ENCODE results near the gene TSPAN10. TPM values are rescaled to one million over a fixed set of nuclear protein-coding genes. Genes with fewer than 3 reads are reported as not detected.

The TSPAN10 gene
- total RNA-seq, 1 donor from 2014 or later, result not detected

GRCh38 chr17:81659038-81659437 lies 22.0 kb downstream of the TSPAN10 start:
- Histone ChIP-seq H3K4me3 (no peak overlapping the region), H3K9me3 (no peaks in the 10 kb centered on the region), H3K27me3 (no peaks in the 10 kb centered on the region), H3K4me1 (no peaks in the 10 kb centered on the region), H3K27ac (no peak overlapping the region), H3K36me3 (no peaks in the 10 kb centered on the region)
- intact Hi-C loops (cut with DNase I), result no loop called here
- DNase-seq (ENCODE audit: extremely low spot score in 2 of 2), result no peak
- no peak for TF ChIP-seq POLR2A (IDR thresholded peaks at IDR 0.05)
- TF ChIP-seq, protein P1, sequence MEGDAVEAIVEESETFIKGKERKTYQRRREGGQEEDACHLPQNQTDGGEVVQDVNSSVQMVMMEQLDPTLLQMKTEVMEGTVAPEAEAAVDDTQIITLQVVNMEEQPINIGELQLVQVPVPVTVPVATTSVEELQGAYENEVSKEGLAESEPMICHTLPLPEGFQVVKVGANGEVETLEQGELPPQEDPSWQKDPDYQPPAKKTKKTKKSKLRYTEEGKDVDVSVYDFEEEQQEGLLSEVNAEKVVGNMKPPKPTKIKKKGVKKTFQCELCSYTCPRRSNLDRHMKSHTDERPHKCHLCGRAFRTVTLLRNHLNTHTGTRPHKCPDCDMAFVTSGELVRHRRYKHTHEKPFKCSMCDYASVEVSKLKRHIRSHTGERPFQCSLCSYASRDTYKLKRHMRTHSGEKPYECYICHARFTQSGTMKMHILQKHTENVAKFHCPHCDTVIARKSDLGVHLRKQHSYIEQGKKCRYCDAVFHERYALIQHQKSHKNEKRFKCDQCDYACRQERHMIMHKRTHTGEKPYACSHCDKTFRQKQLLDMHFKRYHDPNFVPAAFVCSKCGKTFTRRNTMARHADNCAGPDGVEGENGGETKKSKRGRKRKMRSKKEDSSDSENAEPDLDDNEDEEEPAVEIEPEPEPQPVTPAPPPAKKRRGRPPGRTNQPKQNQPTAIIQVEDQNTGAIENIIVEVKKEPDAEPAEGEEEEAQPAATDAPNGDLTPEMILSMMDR (IDR thresholded peaks at IDR 0.05), result no peak
- no peak for TF ChIP-seq POLR2AphosphoS5 (IDR thresholded peaks at IDR 0.05; ENCODE audit: insufficient read depth in 1 of 2, low read depth in 1 of 2)

- Histone ChIP-seq H3K27me3 (no peaks in the 10 kb centered on the region), H3K27ac (peak overlapping the region; percentile 4), H3K4me3 (no peak overlapping the region), H3K36me3 (no peaks in the 10 kb centered on the region), H3K4me1 (peaks cover 10% of the 10 kb centered on the region), H3K9me3 (no peaks in the 10 kb centered on the region)
- intact Hi-C loops (cut with DNase I), result no loop called here
- TF ChIP-seq POLR2A (IDR thresholded peaks at IDR 0.05), result no peak
- TF ChIP-seq, protein P1 (IDR thresholded peaks at IDR 0.05), result no peak
- no peak for TF ChIP-seq POLR2AphosphoS5 (IDR thresholded peaks at IDR 0.05; ENCODE audit: insufficient read depth in 1 of 2, low read depth in 1 of 2)
- DNase-seq (ENCODE audit: extremely low spot score in 2 of 2), result no peak
Observed at GRCh38 chr17:81660441-81660840, 23.4 kb downstream of the TSPAN10 start.

DNA sequence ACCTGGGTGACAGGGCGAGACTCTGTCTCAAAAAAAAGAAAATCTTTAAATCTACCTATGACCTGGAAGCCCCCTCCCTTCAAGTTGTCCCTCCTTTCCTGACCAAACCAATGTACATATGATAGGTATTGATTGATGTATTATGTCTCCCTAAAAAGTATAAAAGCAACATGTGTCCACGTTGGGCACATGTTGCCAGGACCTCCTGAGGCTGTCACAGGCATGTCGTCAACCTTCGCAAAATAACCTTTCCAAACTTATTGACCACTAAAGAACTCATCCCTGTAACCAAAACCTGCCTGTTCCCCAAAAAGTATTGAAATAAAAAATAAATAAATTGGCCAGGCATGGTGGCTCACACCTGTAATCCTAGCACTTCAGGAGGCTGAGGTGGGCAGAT lies 25.0 kb downstream of the TSPAN10 start:
- no peak for DNase-seq (ENCODE audit: extremely low spot score in 2 of 2)
- peaks cover 16% of the 10 kb centered on the region for H3K4me1 ChIP-seq
- no peak overlapping the region for H3K4me3 ChIP-seq
- H3K27ac ChIP-seq, result no peak overlapping the region
- TF ChIP-seq POLR2A (IDR thresholded peaks at IDR 0.05) (no peak), POLR2AphosphoS5 (IDR thresholded peaks at IDR 0.05; ENCODE audit: insufficient read depth in 1 of 2, low read depth in 1 of 2) (no peak)
- TF ChIP-seq, protein P1 (IDR thresholded peaks at IDR 0.05), result no peak
- H3K27me3 ChIP-seq, result no peaks in the 10 kb centered on the region
- intact Hi-C loops (cut with DNase I), result no loop called here
- no peaks in the 10 kb centered on the region for H3K36me3 ChIP-seq
- no peaks in the 10 kb centered on the region for H3K9me3 ChIP-seq

DNA sequence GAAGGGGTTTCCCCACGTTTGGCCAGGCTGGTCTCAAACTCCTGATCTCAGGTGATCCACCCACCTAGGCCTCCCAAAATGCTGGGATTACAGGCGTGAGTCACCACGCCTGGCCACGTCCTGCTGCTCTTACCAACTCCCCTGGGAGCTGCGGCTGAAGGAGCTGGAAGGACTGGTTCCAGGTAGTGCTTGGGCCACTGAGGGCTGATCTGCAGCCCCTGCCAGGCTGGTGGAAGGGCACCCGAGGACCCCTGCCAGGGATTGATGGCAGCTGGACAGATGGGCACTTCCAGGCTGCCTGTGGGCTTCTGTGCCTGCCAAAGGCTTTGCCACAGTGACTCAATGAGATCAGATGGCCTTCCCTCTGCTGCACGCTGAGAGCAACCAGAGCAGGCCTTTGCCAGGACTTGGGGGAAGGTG lies 27.1 kb downstream of the TSPAN10 start:
- peaks cover 0 to 2% of the 10 kb centered on the region in 2 donors for H3K36me3 ChIP-seq
- TF ChIP-seq POLR2A (IDR thresholded peaks at IDR 0.05) (no peak), POLR2AphosphoS5 (IDR thresholded peaks at IDR 0.05; ENCODE audit: insufficient read depth in 1 of 2, low read depth in 1 of 2) (no peak)
- TF ChIP-seq, protein P1 (IDR thresholded peaks at IDR 0.05), result no peak
- H3K27ac ChIP-seq, result no peak overlapping the region
- no peak overlapping the region for H3K4me3 ChIP-seq
- DNase-seq (ENCODE audit: extremely low spot score in 2 of 2), result no peak
- no peaks in the 10 kb centered on the region for H3K27me3 ChIP-seq
- intact Hi-C loops (cut with DNase I), result no loop called here
- peaks cover 29% of the 10 kb centered on the region for H3K4me1 ChIP-seq
- no peaks in the 10 kb centered on the region for H3K9me3 ChIP-seq

DNA sequence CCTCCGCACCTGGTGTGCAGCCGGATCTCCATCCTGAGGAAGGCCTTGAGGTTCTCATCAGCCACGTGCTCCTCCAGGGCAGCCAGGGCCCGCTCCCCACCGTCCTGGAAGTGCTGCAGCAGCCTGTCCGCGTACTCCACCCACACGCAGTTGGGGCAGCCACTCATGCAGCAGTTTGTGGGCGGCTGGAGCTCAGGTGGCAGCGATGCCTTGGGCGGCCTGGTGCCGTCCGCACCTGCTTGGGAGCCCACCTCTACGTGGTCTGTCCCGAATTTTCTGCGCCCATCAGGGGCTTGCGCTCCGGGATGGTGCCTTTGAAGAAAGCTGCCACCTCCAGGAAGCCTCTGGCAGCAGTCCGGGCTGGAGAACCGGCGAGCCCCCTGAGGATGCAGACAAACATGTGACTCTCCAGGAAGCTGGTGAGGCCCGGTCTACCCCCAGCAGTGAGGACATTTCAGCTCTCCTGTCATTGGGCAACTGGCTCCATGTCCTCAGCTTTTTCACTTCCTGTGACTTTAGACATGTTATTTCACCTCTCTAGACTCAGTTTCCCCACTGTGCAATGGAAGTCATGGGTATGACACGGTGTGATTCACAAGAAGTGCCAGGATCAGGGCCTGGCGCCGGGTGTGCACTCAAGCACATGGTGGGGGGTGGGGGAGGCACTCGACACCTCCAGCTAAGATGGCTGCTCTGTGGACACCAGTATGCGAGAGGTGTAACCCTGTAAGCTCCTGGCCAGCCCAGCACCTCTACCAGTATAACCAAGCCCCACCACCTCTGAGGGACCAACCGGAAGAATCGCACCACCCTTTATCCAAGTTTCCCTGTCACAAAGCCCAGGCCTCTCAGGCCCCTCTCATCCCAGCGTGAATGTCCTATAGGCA lies 28.5 kb downstream of the TSPAN10 start:
- no peak for DNase-seq (ENCODE audit: extremely low spot score in 2 of 2)
- peak overlapping the region; percentile 80 for H3K27ac ChIP-seq
- H3K4me3 ChIP-seq, result peak overlapping the region; percentile 99
- H3K4me1 ChIP-seq, result peaks cover 29% of the 10 kb centered on the region
- TF ChIP-seq POLR2A (IDR thresholded peaks at IDR 0.05) (no peak), POLR2AphosphoS5 (IDR thresholded peaks at IDR 0.05; ENCODE audit: insufficient read depth in 1 of 2, low read depth in 1 of 2) (no peak)
- TF ChIP-seq, protein P1 (IDR thresholded peaks at IDR 0.05), result no peak
- intact Hi-C loops (cut with DNase I), result no loop called here
- no peaks in the 10 kb centered on the region for H3K9me3 ChIP-seq
- peaks cover 0 to 16% of the 10 kb centered on the region in 2 donors for H3K36me3 ChIP-seq
- no peaks in the 10 kb centered on the region for H3K27me3 ChIP-seq
